ENCODE measurements around the gene AUTS2.

The AUTS2 gene

GRCh38 chr7:69596723-69597277 lies 1.5 kb upstream of the AUTS2 start:
- Histone ChIP-seq H2AFZ (ENCODE audit: low read length) (no peak overlapping the region), H3K9me2 (ENCODE audit: low read depth, low read length) (no peaks in the 10 kb centered on the region), H3K79me2 (ENCODE audit: insufficient read depth, low read length) (peaks cover 33% of the 10 kb centered on the region), H3K27ac (ENCODE audit: low read depth, low read length, poor library complexity, severe bottlenecking) (no peak overlapping the region), H3K27me3 (ENCODE audit: insufficient read depth, low read length) (no peaks in the 10 kb centered on the region), H3K4me2 (ENCODE audit: low read length) (peak overlapping the region; percentile 98), H3F3A (ENCODE audit: insufficient read depth, low read length) (0 out of 2 replicates have a peak, but pooled peaks cover 6% of the 10 kb centered on the region), H3K36me3 (ENCODE audit: insufficient read depth, low read length) (peaks cover 4% of the 10 kb centered on the region), H4K20me1 (ENCODE audit: insufficient read depth, low read length) (no peaks in the 10 kb centered on the region), H3K9ac (ENCODE audit: low read length) (peak overlapping the region; percentile 94; the same call in 1 of the 2 replicates), H3K4me3 (ENCODE audit: low read depth, low read length, poor library complexity, severe bottlenecking) (peak overlapping the region; percentile 83), H3K9me3 (ENCODE audit: low read length) (no peaks in the 10 kb centered on the region; the same call in 1 of the 2 replicates), H3K4me1 (ENCODE audit: insufficient read depth, low read length, severe bottlenecking) (peaks cover 25% of the 10 kb centered on the region)
- no peak for TF ChIP-seq EZH2 (IDR thresholded peaks at IDR 0.05; ENCODE audit: borderline replicate concordance, low read length)
- no peak for TF ChIP-seq CTCF (IDR thresholded peaks at IDR 0.05; ENCODE audit: low read length)

GRCh38 chr7:69597278-69598076 lies 798 bp upstream of the AUTS2 start:
- Histone ChIP-seq H3K36me3 (ENCODE audit: insufficient read depth, low read length) (peaks cover 3% of the 10 kb centered on the region; the same call in 1 of the 2 replicates), H3K4me1 (ENCODE audit: insufficient read depth, low read length, severe bottlenecking) (peaks cover 32% of the 10 kb centered on the region), H3K4me3 (ENCODE audit: low read depth, low read length, poor library complexity, severe bottlenecking) (peak overlapping the region; percentile 83), H4K20me1 (ENCODE audit: insufficient read depth, low read length) (no peaks in the 10 kb centered on the region), H2AFZ (ENCODE audit: low read length) (peak overlapping the region; percentile 59; the same call in 1 of the 2 replicates), H3K27ac (ENCODE audit: low read depth, low read length, poor library complexity, severe bottlenecking) (peak overlapping the region; percentile 47), H3K27me3 (ENCODE audit: insufficient read depth, low read length) (no peaks in the 10 kb centered on the region), H3K9ac (ENCODE audit: low read length) (peak overlapping the region; percentile 94), H3K79me2 (ENCODE audit: insufficient read depth, low read length) (peaks cover 39% of the 10 kb centered on the region), H3K4me2 (ENCODE audit: low read length) (peak overlapping the region; percentile 98), H3K9me2 (ENCODE audit: low read depth, low read length) (no peaks in the 10 kb centered on the region), H3F3A (ENCODE audit: insufficient read depth, low read length) (peaks cover 6% of the 10 kb centered on the region; the same call in 1 of the 2 replicates), H3K9me3 (ENCODE audit: low read length) (no peaks in the 10 kb centered on the region)
- no peak for TF ChIP-seq EZH2 (IDR thresholded peaks at IDR 0.05; ENCODE audit: borderline replicate concordance, low read length)
- no peak for TF ChIP-seq CTCF (IDR thresholded peaks at IDR 0.05; ENCODE audit: low read length)

- Histone ChIP-seq H3K9ac (ENCODE audit: low read length) (peak overlapping the region; percentile 88), H3K4me1 (ENCODE audit: insufficient read depth, low read length, severe bottlenecking) (peaks cover 44% of the 10 kb centered on the region), H3K4me3 (ENCODE audit: low read depth, low read length, poor library complexity, severe bottlenecking) (peak overlapping the region; percentile 83), H3K27ac (ENCODE audit: low read depth, low read length, poor library complexity, severe bottlenecking) (peak overlapping the region; percentile 73), H3F3A (ENCODE audit: insufficient read depth, low read length) (peaks cover 6% of the 10 kb centered on the region; the same call in 1 of the 2 replicates), H4K20me1 (ENCODE audit: insufficient read depth, low read length) (no peaks in the 10 kb centered on the region), H3K27me3 (ENCODE audit: insufficient read depth, low read length) (no peaks in the 10 kb centered on the region), H3K36me3 (ENCODE audit: insufficient read depth, low read length) (peaks cover 3% of the 10 kb centered on the region; the same call in 1 of the 2 replicates), H3K79me2 (ENCODE audit: insufficient read depth, low read length) (peaks cover 52% of the 10 kb centered on the region), H2AFZ (ENCODE audit: low read length) (no peak overlapping the region), H3K4me2 (ENCODE audit: low read length) (peak overlapping the region; percentile 82), H3K9me3 (ENCODE audit: low read length) (no peaks in the 10 kb centered on the region), H3K9me2 (ENCODE audit: low read depth, low read length) (no peaks in the 10 kb centered on the region)
- no peak for TF ChIP-seq EZH2 (IDR thresholded peaks at IDR 0.05; ENCODE audit: borderline replicate concordance, low read length)
- TF ChIP-seq CTCF (IDR thresholded peaks at IDR 0.05; ENCODE audit: low read length), result no peak
Observed at GRCh38 chr7:69598487-69599285, 411 bp downstream of the AUTS2 start.

Data from OCI-LY1 (cell line).